Measurements from ENCODE around the gene DNAH10. TPM values are rescaled to one million over a fixed set of nuclear protein-coding genes. Genes with fewer than 3 reads are reported as not detected.

DNAH10 gene
- total RNA-seq, 1 experiment from 2014 or later, result 0.14 TPM

GRCh38 chr12:123951467-123951866, 189.4 kb downstream of the DNAH10 start:
- Mint-ChIP-seq H3K27ac (ENCODE audit: unreplicated experiment) (no peak overlapping the region), H3K4me3 (ENCODE audit: low read depth, unreplicated experiment) (no peak overlapping the region), H3K4me1 (ENCODE audit: low read depth, unreplicated experiment) (no peaks in the 10 kb centered on the region), H3K36me3 (ENCODE audit: insufficient read depth, unreplicated experiment) (no peaks in the 10 kb centered on the region), H3K27me3 (ENCODE audit: unreplicated experiment) (no peaks in the 10 kb centered on the region), H3K9me3 (ENCODE audit: low read depth, unreplicated experiment) (no peaks in the 10 kb centered on the region)
- BruUV-seq (replicated peaks), result no TSS peak
- no peak for TF ChIP-seq CTCF (IDR thresholded peaks at IDR 0.05; ENCODE audit: unreplicated experiment)
- no peak for DNase-seq
- CTCF ChIA-PET, result no interaction called here
- intact Hi-C loops (cut with micrococcal nuclease; ENCODE audit: unreplicated experiment), result no loop called here

- DNase-seq, result no peak
- no peak overlapping the region for H3K27ac Mint-ChIP-seq (ENCODE audit: unreplicated experiment)
- intact Hi-C loops (cut with micrococcal nuclease; ENCODE audit: unreplicated experiment), result no loop called here
- no peaks in the 10 kb centered on the region for H3K36me3 Mint-ChIP-seq (ENCODE audit: insufficient read depth, unreplicated experiment)
- BruUV-seq (replicated peaks), result no TSS peak
- H3K4me1 Mint-ChIP-seq (ENCODE audit: low read depth, unreplicated experiment), result no peaks in the 10 kb centered on the region
- no peaks in the 10 kb centered on the region for H3K27me3 Mint-ChIP-seq (ENCODE audit: unreplicated experiment)
- H3K9me3 Mint-ChIP-seq (ENCODE audit: low read depth, unreplicated experiment), result no peaks in the 10 kb centered on the region
- CTCF ChIA-PET, result interaction anchor here (0.6 kb wide), 1 partner anchor 1667 kb away, joined by 4 read pairs; no protein-coding TSS in a partner anchor
- no peak for TF ChIP-seq CTCF (IDR thresholded peaks at IDR 0.05; ENCODE audit: unreplicated experiment)
- no peak overlapping the region for H3K4me3 Mint-ChIP-seq (ENCODE audit: low read depth, unreplicated experiment)
Measured at GRCh38 chr12:123952037-123952436, 189.9 kb downstream of the DNAH10 start.

GRCh38 chr12:123954647-123955350, 192.7 kb downstream of the DNAH10 start:
- H3K27me3 Mint-ChIP-seq (ENCODE audit: unreplicated experiment), result no peaks in the 10 kb centered on the region
- TF ChIP-seq CTCF (IDR thresholded peaks at IDR 0.05; ENCODE audit: unreplicated experiment), result no peak
- H3K36me3 Mint-ChIP-seq (ENCODE audit: insufficient read depth, unreplicated experiment), result no peaks in the 10 kb centered on the region
- H3K9me3 Mint-ChIP-seq (ENCODE audit: low read depth, unreplicated experiment), result no peaks in the 10 kb centered on the region
- H3K4me1 Mint-ChIP-seq (ENCODE audit: low read depth, unreplicated experiment), result no peaks in the 10 kb centered on the region
- H3K4me3 Mint-ChIP-seq (ENCODE audit: low read depth, unreplicated experiment), result no peak overlapping the region
- CTCF ChIA-PET, result no interaction called here
- H3K27ac Mint-ChIP-seq (ENCODE audit: unreplicated experiment), result no peak overlapping the region
- no peak for DNase-seq
- intact Hi-C loops (cut with micrococcal nuclease; ENCODE audit: unreplicated experiment), result no loop called here
- BruUV-seq (replicated peaks), result no TSS peak

- H3K27ac Mint-ChIP-seq (ENCODE audit: unreplicated experiment), result no peak overlapping the region
- BruUV-seq (replicated peaks), result no TSS peak
- CTCF ChIA-PET, result no interaction called here
- TF ChIP-seq CTCF (IDR thresholded peaks at IDR 0.05; ENCODE audit: unreplicated experiment), result no peak
- H3K27me3 Mint-ChIP-seq (ENCODE audit: unreplicated experiment), result no peaks in the 10 kb centered on the region
- H3K4me3 Mint-ChIP-seq (ENCODE audit: low read depth, unreplicated experiment), result no peak overlapping the region
- no peaks in the 10 kb centered on the region for H3K4me1 Mint-ChIP-seq (ENCODE audit: low read depth, unreplicated experiment)
- no peaks in the 10 kb centered on the region for H3K9me3 Mint-ChIP-seq (ENCODE audit: low read depth, unreplicated experiment)
- no peaks in the 10 kb centered on the region for H3K36me3 Mint-ChIP-seq (ENCODE audit: insufficient read depth, unreplicated experiment)
- no peak for DNase-seq
- intact Hi-C loops (cut with micrococcal nuclease; ENCODE audit: unreplicated experiment), result no loop called here
Measured at GRCh38 chr12:123956249-123956648, 194.1 kb downstream of the DNAH10 start.

All from Calu3 (cell line).